ENCODE results near the gene ZFC3H1.
A peak's percentile ranks its signal among the peaks of the same experiment; 100 is the strongest.

Gene ZFC3H1

DNA sequence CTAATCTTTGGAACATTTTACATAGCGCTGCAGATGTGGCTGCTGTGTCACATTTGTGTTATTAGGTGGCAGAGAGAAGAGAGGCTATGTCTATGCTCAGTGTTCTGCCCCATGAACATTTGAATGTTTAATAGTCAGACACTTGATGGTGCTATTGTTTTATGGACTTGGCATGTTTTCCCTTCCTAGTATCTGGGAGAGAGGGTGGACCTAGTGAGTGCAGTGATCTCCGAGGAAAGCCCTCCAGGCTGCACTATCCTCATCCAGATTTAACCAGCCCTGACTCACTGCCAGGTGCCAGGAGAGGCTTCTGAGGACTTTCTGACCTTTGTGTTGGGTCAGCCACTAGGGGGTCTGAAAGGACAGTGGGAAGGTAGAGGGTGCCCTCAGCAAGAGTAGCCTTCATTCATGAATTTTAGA is 24.3 kb downstream of the ZFC3H1 start:
- Histone ChIP-seq H3K27ac (ENCODE audit: low read depth, low read length) (no peak overlapping the region), H3K9me3 (ENCODE audit: control insufficient read depth, insufficient read depth, low read length) (no peaks in the 10 kb centered on the region), H3F3A (ENCODE audit: control insufficient read depth, insufficient read depth) (peaks cover 18% of the 10 kb centered on the region), H3K4me3 (ENCODE audit: low read length) (no peak overlapping the region), H3K36me3 (ENCODE audit: control insufficient read depth, low read length) (peaks cover 92% of the 10 kb centered on the region), H3K9me2 (replicated peaks; ENCODE audit: control insufficient read depth, low read length) (no peaks in the 10 kb centered on the region), H3K27me3 (ENCODE audit: control insufficient read depth, low read length) (no peaks in the 10 kb centered on the region), H3K4me1 (ENCODE audit: control insufficient read depth, low read length) (peaks cover 9% of the 10 kb centered on the region), H3K79me2 (ENCODE audit: control insufficient read depth, low read length) (0 out of 2 replicates have a peak, but pooled peaks cover 2% of the 10 kb centered on the region), H3K4me2 (ENCODE audit: low read length) (no peak overlapping the region), H4K20me1 (ENCODE audit: control insufficient read depth, insufficient read depth, low read depth, low read length) (no peaks in the 10 kb centered on the region)
- TF ChIP-seq EZH2phosphoT487 (IDR thresholded peaks at IDR 0.05; ENCODE audit: borderline replicate concordance, low read length) = no peak
- TF ChIP-seq, protein P1, sequence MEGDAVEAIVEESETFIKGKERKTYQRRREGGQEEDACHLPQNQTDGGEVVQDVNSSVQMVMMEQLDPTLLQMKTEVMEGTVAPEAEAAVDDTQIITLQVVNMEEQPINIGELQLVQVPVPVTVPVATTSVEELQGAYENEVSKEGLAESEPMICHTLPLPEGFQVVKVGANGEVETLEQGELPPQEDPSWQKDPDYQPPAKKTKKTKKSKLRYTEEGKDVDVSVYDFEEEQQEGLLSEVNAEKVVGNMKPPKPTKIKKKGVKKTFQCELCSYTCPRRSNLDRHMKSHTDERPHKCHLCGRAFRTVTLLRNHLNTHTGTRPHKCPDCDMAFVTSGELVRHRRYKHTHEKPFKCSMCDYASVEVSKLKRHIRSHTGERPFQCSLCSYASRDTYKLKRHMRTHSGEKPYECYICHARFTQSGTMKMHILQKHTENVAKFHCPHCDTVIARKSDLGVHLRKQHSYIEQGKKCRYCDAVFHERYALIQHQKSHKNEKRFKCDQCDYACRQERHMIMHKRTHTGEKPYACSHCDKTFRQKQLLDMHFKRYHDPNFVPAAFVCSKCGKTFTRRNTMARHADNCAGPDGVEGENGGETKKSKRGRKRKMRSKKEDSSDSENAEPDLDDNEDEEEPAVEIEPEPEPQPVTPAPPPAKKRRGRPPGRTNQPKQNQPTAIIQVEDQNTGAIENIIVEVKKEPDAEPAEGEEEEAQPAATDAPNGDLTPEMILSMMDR (IDR thresholded peaks at IDR 0.05; ENCODE audit: low read depth, low read length, poor library complexity, severe bottlenecking) = peak; percentile 47

DNA sequence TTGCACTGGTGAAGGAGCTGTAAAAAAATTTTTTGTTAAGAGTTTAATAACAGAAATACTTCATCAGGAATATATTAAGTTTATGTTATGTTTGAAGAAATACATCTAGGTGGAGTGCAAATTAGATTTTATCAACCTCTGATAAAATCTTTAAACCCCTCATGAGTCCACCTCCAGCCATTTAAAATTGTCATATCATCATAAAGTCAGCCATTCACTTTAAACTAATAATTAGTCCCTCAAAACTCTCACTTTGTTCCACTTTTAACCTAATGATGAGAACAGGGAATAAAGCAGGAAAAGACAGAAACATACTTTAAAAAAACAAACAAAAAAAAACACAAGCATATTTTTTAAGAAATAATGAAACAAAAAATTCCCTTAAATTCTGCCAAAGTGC is 25.1 kb downstream of the ZFC3H1 start:
- Histone ChIP-seq H3K36me3 (ENCODE audit: control insufficient read depth, low read length) (peaks cover 92% of the 10 kb centered on the region), H3K27me3 (ENCODE audit: control insufficient read depth, low read length) (no peaks in the 10 kb centered on the region)

DNA sequence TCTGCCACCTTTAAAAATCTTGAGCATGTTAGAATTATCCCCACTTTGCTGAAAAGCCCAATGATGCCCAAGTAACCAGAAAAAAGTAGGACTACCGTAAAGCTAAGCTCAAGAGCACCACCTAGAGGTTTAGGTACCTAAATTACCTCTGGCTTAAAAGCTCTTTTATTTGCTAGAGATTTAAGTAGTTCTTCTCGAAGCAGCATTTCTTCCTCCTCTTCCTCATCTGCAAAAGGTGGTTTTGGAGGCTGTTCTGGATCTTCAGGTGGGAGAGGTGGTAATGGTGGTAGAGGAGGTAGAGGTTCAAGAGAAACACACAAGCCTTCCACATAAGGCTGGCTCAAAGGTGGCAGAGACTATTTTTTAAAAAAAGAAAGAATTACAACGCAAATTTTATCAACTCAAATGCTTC is 26.9 kb downstream of the ZFC3H1 start:
- H3K79me2 ChIP-seq (ENCODE audit: control insufficient read depth, low read length) = 0 out of 2 replicates have a peak, but pooled peaks cover 2% of the 10 kb centered on the region
- H3F3A ChIP-seq (ENCODE audit: control insufficient read depth, insufficient read depth) = peaks cover 17% of the 10 kb centered on the region
- H3K9me3 ChIP-seq (ENCODE audit: control insufficient read depth, insufficient read depth, low read length) = no peaks in the 10 kb centered on the region
- H3K36me3 ChIP-seq (ENCODE audit: control insufficient read depth, low read length) = peaks cover 96% of the 10 kb centered on the region
- no peak overlapping the region for H3K4me3 ChIP-seq (ENCODE audit: low read length)
- peaks cover 9% of the 10 kb centered on the region for H3K4me1 ChIP-seq (ENCODE audit: control insufficient read depth, low read length)
- H3K27ac ChIP-seq (ENCODE audit: low read depth, low read length) = no peak overlapping the region
- no peaks in the 10 kb centered on the region for H3K27me3 ChIP-seq (ENCODE audit: control insufficient read depth, low read length)
- H3K4me2 ChIP-seq (ENCODE audit: low read length) = no peak overlapping the region
- H3K9me2 ChIP-seq (replicated peaks; ENCODE audit: control insufficient read depth, low read length) = no peaks in the 10 kb centered on the region
- no peaks in the 10 kb centered on the region for H4K20me1 ChIP-seq (ENCODE audit: control insufficient read depth, insufficient read depth, low read depth, low read length)
- no peak for TF ChIP-seq EZH2phosphoT487 (IDR thresholded peaks at IDR 0.05; ENCODE audit: borderline replicate concordance, low read length)
- TF ChIP-seq, protein P1 (IDR thresholded peaks at IDR 0.05; ENCODE audit: low read depth, low read length, poor library complexity, severe bottlenecking) = peak; percentile 82

More for the DNA sequence above, 25.1 kb downstream of the ZFC3H1 start:
- no peak overlapping the region for H3K4me3 ChIP-seq (ENCODE audit: low read length)
- peaks cover 9% of the 10 kb centered on the region for H3K4me1 ChIP-seq (ENCODE audit: control insufficient read depth, low read length)
- TF ChIP-seq, protein P1 (IDR thresholded peaks at IDR 0.05; ENCODE audit: low read depth, low read length, poor library complexity, severe bottlenecking) = no peak
- TF ChIP-seq EZH2phosphoT487 (IDR thresholded peaks at IDR 0.05; ENCODE audit: borderline replicate concordance, low read length) = no peak
- H3F3A ChIP-seq (ENCODE audit: control insufficient read depth, insufficient read depth) = peaks cover 18% of the 10 kb centered on the region
- H4K20me1 ChIP-seq (ENCODE audit: control insufficient read depth, insufficient read depth, low read depth, low read length) = no peaks in the 10 kb centered on the region
- no peaks in the 10 kb centered on the region for H3K9me3 ChIP-seq (ENCODE audit: control insufficient read depth, insufficient read depth, low read length)
- no peak overlapping the region for H3K4me2 ChIP-seq (ENCODE audit: low read length)
- H3K79me2 ChIP-seq (ENCODE audit: control insufficient read depth, low read length) = 0 out of 2 replicates have a peak, but pooled peaks cover 2% of the 10 kb centered on the region
- H3K9me2 ChIP-seq (replicated peaks; ENCODE audit: control insufficient read depth, low read length) = no peaks in the 10 kb centered on the region
- no peak overlapping the region for H3K27ac ChIP-seq (ENCODE audit: low read depth, low read length)
